ENCODE results near the gene N4BP3.

GRCh38 chr5:178115136-178115813 lies 1.9 kb downstream of the N4BP3 start:
- TF ChIP-seq CTCF (IDR thresholded peaks at IDR 0.05) (no peak), EP300 (IDR thresholded peaks at IDR 0.05; ENCODE audit: low read depth) (no peak), POLR2A (IDR thresholded peaks at IDR 0.05) (no peak), POLR2AphosphoS5 (IDR thresholded peaks at IDR 0.05) (no peak)

All from transverse colon (tissue), 4 donors.